Chondrocyte (in vitro differentiated cells): ENCODE data around the gene SEL1L3. TPM values are rescaled to one million over a fixed set of nuclear protein-coding genes. Genes with fewer than 3 reads are reported as not detected.

Experiments used
- DNase-seq: peaks from one replicate; pipeline ENCODE4 v3.0.0; 2021; ENCODE audit warnings: mixed read lengths, low spot score
- H3K27ac Mint-ChIP-seq: one replicate; pipeline ENCODE4 v1.8.0; 2021; ENCODE audit warnings: mild to moderate bottlenecking, moderate library complexity, mixed read lengths; ENCODE audit not compliant: unreplicated experiment
- H3K27me3 Mint-ChIP-seq: 2 replicates; pipeline ENCODE4 v1.8.0; 2021; ENCODE audit warnings: low read depth, mixed read lengths
- H3K36me3 Mint-ChIP-seq: 2 replicates; pipeline ENCODE4 v1.8.0; 2021; ENCODE audit warnings: low read depth, mixed read lengths
- H3K4me1 Mint-ChIP-seq: 2 replicates; pipeline ENCODE4 v1.8.0; 2021; ENCODE audit warnings: low read depth, mild to moderate bottlenecking, mixed read lengths
- H3K4me3 Mint-ChIP-seq: one replicate; pipeline ENCODE4 v1.8.0; 2021; ENCODE audit warnings: mild to moderate bottlenecking, moderate library complexity, mixed read lengths; ENCODE audit not compliant: unreplicated experiment
- H3K9me3 Mint-ChIP-seq: 2 replicates; pipeline ENCODE4 v1.8.0; 2021; ENCODE audit warnings: low read depth, mixed read lengths
- CTCF ChIP-seq: fragments of 200-600 bp; sonication (generic); IDR thresholded peaks from 2 replicates; pipeline ENCODE4 v1.5.0; 2021; ENCODE audit warnings: antibody characterized with exemption, mild to moderate bottlenecking, moderate library complexity
- total RNA-seq: library from RNA; stranded (reverse); gene quantifications from 3 replicates; pipeline ENCODE4 v1.2.1, GENCODE V29; 2021

SEL1L3 gene
- total RNA-seq, 1 donor from 2014 or later: 30.3 TPM

GRCh38 chr4:25847329-25847728 is 15.5 kb downstream of the SEL1L3 start:
- peaks cover 2% of the 10 kb centered on the region for H3K9me3 Mint-ChIP-seq
- no peak for DNase-seq
- peaks cover 7% of the 10 kb centered on the region for H3K36me3 Mint-ChIP-seq
- TF ChIP-seq CTCF: no peak
- H3K27ac Mint-ChIP-seq: no peak overlapping the region
- H3K4me1 Mint-ChIP-seq: peaks cover 5% of the 10 kb centered on the region
- H3K4me3 Mint-ChIP-seq: no peak overlapping the region
- H3K27me3 Mint-ChIP-seq: no peaks in the 10 kb centered on the region

- no peak for TF ChIP-seq CTCF
- no peak overlapping the region for H3K4me3 Mint-ChIP-seq
- no peaks in the 10 kb centered on the region for H3K27me3 Mint-ChIP-seq
- DNase-seq: no peak
- no peak overlapping the region for H3K27ac Mint-ChIP-seq
- H3K36me3 Mint-ChIP-seq: peaks cover 7% of the 10 kb centered on the region
- peaks cover 2% of the 10 kb centered on the region for H3K9me3 Mint-ChIP-seq
- H3K4me1 Mint-ChIP-seq: peaks cover 5% of the 10 kb centered on the region
Measured at GRCh38 chr4:25845841-25846653, 16.7 kb downstream of the SEL1L3 start.

GRCh38 chr4:25844961-25845712 is 17.7 kb downstream of the SEL1L3 start:
- H3K4me1 Mint-ChIP-seq: peaks cover 5% of the 10 kb centered on the region
- no peak overlapping the region for H3K27ac Mint-ChIP-seq
- TF ChIP-seq CTCF: no peak
- H3K27me3 Mint-ChIP-seq: no peaks in the 10 kb centered on the region
- peaks cover 2% of the 10 kb centered on the region for H3K9me3 Mint-ChIP-seq
- no peak overlapping the region for H3K4me3 Mint-ChIP-seq
- DNase-seq: no peak
- H3K36me3 Mint-ChIP-seq: peaks cover 7% of the 10 kb centered on the region

- no peak for DNase-seq
- H3K4me1 Mint-ChIP-seq: peaks cover 13% of the 10 kb centered on the region
- peaks cover 7% of the 10 kb centered on the region for H3K36me3 Mint-ChIP-seq
- H3K9me3 Mint-ChIP-seq: peaks cover 2% of the 10 kb centered on the region
- TF ChIP-seq CTCF: no peak
- H3K4me3 Mint-ChIP-seq: no peak overlapping the region
- H3K27me3 Mint-ChIP-seq: no peaks in the 10 kb centered on the region
- H3K27ac Mint-ChIP-seq: no peak overlapping the region
Measured at GRCh38 chr4:25843340-25844097, 19.3 kb downstream of the SEL1L3 start.
